Body of pancreas (tissue), 4 donors: ENCODE data around the gene EDIL3.

Experiments
- POLR2A ChIP-seq, 3 donors: fragments of 450-650 bp; IDR thresholded peaks; one replicate each; pipeline ENCODE4 v1.6.1; 2016; ENCODE audit warnings: antibody characterized with exemption in 3 of 3, mild to moderate bottlenecking in 2 of 3
- TF ChIP-seq, protein P1 (sequence below), 7 experiments: fragments of 450-650 bp in 4 of 7; fragments of 200-600 bp in 3 of 7; sonication (generic) in 3 of 7; IDR thresholded peaks; one replicate each; pipeline ENCODE4 v1.5.1; 2016 to 2019; ENCODE audit warnings: antibody characterized with exemption in 7 of 7

DNA sequence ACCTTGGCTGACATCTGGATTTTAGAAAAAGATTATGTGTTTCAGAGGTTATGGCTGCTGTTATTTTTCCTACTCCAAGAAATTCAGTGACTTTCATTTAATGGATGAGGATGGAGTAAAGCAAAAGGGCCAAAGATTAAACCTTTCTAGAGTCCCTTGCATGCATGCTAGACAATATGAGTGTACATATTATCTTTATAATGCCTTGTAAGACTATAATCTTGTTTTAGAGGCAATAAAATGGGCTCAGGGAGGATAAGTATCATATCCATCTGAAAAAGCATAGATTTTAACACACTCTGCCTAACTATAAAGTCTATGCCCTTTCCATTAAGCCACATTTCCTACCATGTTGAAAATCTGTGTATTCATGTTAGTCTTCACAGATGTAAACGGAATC, 199.8 kb downstream of the EDIL3 start:
- TF ChIP-seq, protein P1, sequence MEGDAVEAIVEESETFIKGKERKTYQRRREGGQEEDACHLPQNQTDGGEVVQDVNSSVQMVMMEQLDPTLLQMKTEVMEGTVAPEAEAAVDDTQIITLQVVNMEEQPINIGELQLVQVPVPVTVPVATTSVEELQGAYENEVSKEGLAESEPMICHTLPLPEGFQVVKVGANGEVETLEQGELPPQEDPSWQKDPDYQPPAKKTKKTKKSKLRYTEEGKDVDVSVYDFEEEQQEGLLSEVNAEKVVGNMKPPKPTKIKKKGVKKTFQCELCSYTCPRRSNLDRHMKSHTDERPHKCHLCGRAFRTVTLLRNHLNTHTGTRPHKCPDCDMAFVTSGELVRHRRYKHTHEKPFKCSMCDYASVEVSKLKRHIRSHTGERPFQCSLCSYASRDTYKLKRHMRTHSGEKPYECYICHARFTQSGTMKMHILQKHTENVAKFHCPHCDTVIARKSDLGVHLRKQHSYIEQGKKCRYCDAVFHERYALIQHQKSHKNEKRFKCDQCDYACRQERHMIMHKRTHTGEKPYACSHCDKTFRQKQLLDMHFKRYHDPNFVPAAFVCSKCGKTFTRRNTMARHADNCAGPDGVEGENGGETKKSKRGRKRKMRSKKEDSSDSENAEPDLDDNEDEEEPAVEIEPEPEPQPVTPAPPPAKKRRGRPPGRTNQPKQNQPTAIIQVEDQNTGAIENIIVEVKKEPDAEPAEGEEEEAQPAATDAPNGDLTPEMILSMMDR (IDR thresholded peaks at IDR 0.05): no peak
- no peak for TF ChIP-seq POLR2A (IDR thresholded peaks at IDR 0.05)
